PC-9 (cell line): ENCODE data around the gene LMO7.
"Not testable (repeated sequence)": the region's sequence is repeated elsewhere in the genome, so short reads cannot be mapped to it uniquely, and the experiment has no call there.

Source experiments
- CTCF ChIP-seq: fragments of 200-600 bp; sonication (generic); conservative IDR thresholded peaks from 2 replicates; pipeline ENCODE4 v1.6.1; 2017; ENCODE audit warnings: mixed run types, antibody characterized with exemption, mild to moderate bottlenecking, moderate library complexity
- EZH2 ChIP-seq: fragments of 200-600 bp; sonication (generic); IDR thresholded peaks from 2 replicates; pipeline ENCODE4 v1.8.0; 2017; ENCODE audit warnings: antibody characterized with exemption, low read depth

DNA sequence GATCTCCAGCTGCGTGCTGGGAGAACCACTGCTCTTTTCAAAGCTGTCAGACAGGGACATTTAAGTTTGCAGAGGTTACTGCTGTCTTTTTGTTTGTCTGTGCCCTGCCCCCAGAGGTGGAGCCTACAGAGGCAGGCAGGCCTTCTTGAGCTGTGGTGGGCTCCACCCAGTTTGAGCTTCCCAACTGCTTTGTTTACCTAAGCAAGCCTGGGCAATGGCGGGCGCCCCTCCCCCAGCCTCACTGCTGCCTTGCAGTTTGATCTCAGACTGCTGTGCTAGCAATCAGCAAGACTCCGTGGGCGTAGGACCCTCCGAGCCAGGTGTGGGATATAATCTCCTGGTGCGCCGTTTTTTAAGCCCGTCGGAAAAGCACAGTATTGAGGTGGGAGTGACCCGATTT, 97.0 kb downstream of the LMO7 start:
- not testable (repeated sequence) for TF ChIP-seq CTCF, EZH2
